Occipital lobe (tissue), 2 donors: ENCODE results near the gene RGS2. TPM values are rescaled to one million over a fixed set of nuclear protein-coding genes. Genes with fewer than 3 reads are reported as not detected.

ENCODE experiments used
- DNase-seq: peaks from one replicate; lab custom pipeline; 2025; lab: John Stamatoyannopoulos, UW
- total RNA-seq: library from RNA; depleted of rRNA; stranded (reverse); fragments of >200 nt; gene quantifications from one replicate; pipeline ENCODE4 v1.2.3, GENCODE V29; 2014

Gene RGS2
- total RNA-seq, 1 donor from 2014 or later = 23.2 TPM

GRCh38 chr1:192830595-192831246 is 21.9 kb downstream of the RGS2 start:
- no peak for DNase-seq

GRCh38 chr1:192831706-192832355 is 23.0 kb downstream of the RGS2 start:
- no peak for DNase-seq

GRCh38 chr1:192832492-192832891 is 23.7 kb downstream of the RGS2 start:
- no peak for DNase-seq

GRCh38 chr1:192835116-192835515 is 26.3 kb downstream of the RGS2 start:
- no peak for DNase-seq

GRCh38 chr1:192839162-192840066 is 30.6 kb downstream of the RGS2 start:
- no peak for DNase-seq

- DNase-seq = no peak
Observed at GRCh38 chr1:192844360-192844759, 35.5 kb downstream of the RGS2 start.

- no peak for DNase-seq
Observed at GRCh38 chr1:192846950-192847349, 38.1 kb downstream of the RGS2 start.

GRCh38 chr1:192849011-192849410 is 40.2 kb downstream of the RGS2 start:
- no peak for DNase-seq

GRCh38 chr1:192849442-192849841 is 40.6 kb downstream of the RGS2 start:
- DNase-seq = no peak

GRCh38 chr1:192852001-192852947 is 43.4 kb downstream of the RGS2 start:
- no peak for DNase-seq

GRCh38 chr1:192858456-192858855 is 49.6 kb downstream of the RGS2 start:
- DNase-seq = no peak

- DNase-seq = no peak
Observed at GRCh38 chr1:192859808-192860207, 51.0 kb downstream of the RGS2 start.

GRCh38 chr1:192860478-192861185 is 51.8 kb downstream of the RGS2 start:
- DNase-seq = no peak

- no peak for DNase-seq
Observed at GRCh38 chr1:192861860-192862259, 53.0 kb downstream of the RGS2 start.

Other genes starting within 250 kb of the RGS2 start
- gene RGS1, start 233.3 kb upstream of the RGS2 start, total RNA-seq = 18.1 TPM
- gene RGS13, start 172.9 kb upstream of the RGS2 start, total RNA-seq = not detected